GM06990 (cell line): ENCODE results near the gene ESPNL.

Source experiments
- DNase-seq: peaks from one replicate; pipeline ENCODE4 v3.0.0-alpha.2; 2011; ENCODE audit not compliant: insufficient read length; ENCODE audit errors: extremely low read depth
- H3K27me3 ChIP-seq: replicated peaks from 2 replicates; pipeline ENCODE4 v1.6.0; 2011; ENCODE audit warnings: low read length; ENCODE audit not compliant: control insufficient read depth, insufficient read depth
- H3K36me3 ChIP-seq: 2 replicates; pipeline ENCODE4 v1.5.1; 2011; ENCODE audit warnings: low read length; ENCODE audit not compliant: control insufficient read depth, insufficient read depth
- H3K4me3 ChIP-seq: replicated peaks from 2 replicates; pipeline ENCODE4 v1.5.1; 2011; ENCODE audit warnings: low read depth, mild to moderate bottlenecking, control low read depth, low read length
- CTCF ChIP-seq: IDR thresholded peaks from 2 replicates; pipeline ENCODE4 v1.5.1; 2011; ENCODE audit warnings: low read length, control low read depth, mild to moderate bottlenecking, inconsistent platforms; ENCODE audit not compliant: insufficient read depth, poor library complexity, severe bottlenecking

ESPNL gene

GRCh38 chr2:238155761-238156694, 55.9 kb downstream of the ESPNL start:
- Histone ChIP-seq H3K27me3 (no peaks in the 10 kb centered on the region), H3K36me3 (no peaks in the 10 kb centered on the region), H3K4me3 (no peak overlapping the region)
- TF ChIP-seq CTCF, result no peak
- DNase-seq, result no peak

- Histone ChIP-seq H3K36me3 (no peaks in the 10 kb centered on the region), H3K27me3 (no peaks in the 10 kb centered on the region), H3K4me3 (no peak overlapping the region)
- no peak for TF ChIP-seq CTCF
- no peak for DNase-seq
Measured at GRCh38 chr2:238157506-238158017, 57.4 kb downstream of the ESPNL start.

- Histone ChIP-seq H3K36me3 (no peaks in the 10 kb centered on the region), H3K27me3 (no peaks in the 10 kb centered on the region), H3K4me3 (no peak overlapping the region)
- no peak for TF ChIP-seq CTCF
- no peak for DNase-seq
Measured at GRCh38 chr2:238158018-238158508, 57.9 kb downstream of the ESPNL start.

GRCh38 chr2:238158509-238159070, 58.5 kb downstream of the ESPNL start, which contains the start of gene ERFE:
TSS of gene ERFE (plus strand) at chr2:238158970. CDS start at chr2:238159008, 38 bp downstream.
- Histone ChIP-seq H3K27me3 (no peaks in the 10 kb centered on the region), H3K36me3 (no peaks in the 10 kb centered on the region), H3K4me3 (peak within 1 kb of the TSS; percentile 35)
- DNase-seq, result peak; percentile 43
- peak; percentile 19 for TF ChIP-seq CTCF

GRCh38 chr2:238159071-238159539, 59.0 kb downstream of the ESPNL start:
- no peaks in the 10 kb centered on the region for H3K27me3 ChIP-seq
- no peak for TF ChIP-seq CTCF
- H3K36me3 ChIP-seq, result no peaks in the 10 kb centered on the region
- peak overlapping the region; percentile 35 for H3K4me3 ChIP-seq
- no peak for DNase-seq
